GM12875 (cell line): ENCODE measurements around the gene HIP1.

Experiments used
- H3K4me3 ChIP-seq: one replicate; pipeline ENCODE4 v1.5.1; 2011; ENCODE audit warnings: low read depth, low read length, control low read depth
- TF ChIP-seq, protein P1 (sequence below): IDR thresholded peaks from 2 replicates; pipeline ENCODE4 v1.5.1; 2011; ENCODE audit warnings: low read depth, mild to moderate bottlenecking, control low read depth, inconsistent platforms, low read length, moderate library complexity, borderline replicate concordance; ENCODE audit not compliant: insufficient read depth

Gene HIP1

DNA sequence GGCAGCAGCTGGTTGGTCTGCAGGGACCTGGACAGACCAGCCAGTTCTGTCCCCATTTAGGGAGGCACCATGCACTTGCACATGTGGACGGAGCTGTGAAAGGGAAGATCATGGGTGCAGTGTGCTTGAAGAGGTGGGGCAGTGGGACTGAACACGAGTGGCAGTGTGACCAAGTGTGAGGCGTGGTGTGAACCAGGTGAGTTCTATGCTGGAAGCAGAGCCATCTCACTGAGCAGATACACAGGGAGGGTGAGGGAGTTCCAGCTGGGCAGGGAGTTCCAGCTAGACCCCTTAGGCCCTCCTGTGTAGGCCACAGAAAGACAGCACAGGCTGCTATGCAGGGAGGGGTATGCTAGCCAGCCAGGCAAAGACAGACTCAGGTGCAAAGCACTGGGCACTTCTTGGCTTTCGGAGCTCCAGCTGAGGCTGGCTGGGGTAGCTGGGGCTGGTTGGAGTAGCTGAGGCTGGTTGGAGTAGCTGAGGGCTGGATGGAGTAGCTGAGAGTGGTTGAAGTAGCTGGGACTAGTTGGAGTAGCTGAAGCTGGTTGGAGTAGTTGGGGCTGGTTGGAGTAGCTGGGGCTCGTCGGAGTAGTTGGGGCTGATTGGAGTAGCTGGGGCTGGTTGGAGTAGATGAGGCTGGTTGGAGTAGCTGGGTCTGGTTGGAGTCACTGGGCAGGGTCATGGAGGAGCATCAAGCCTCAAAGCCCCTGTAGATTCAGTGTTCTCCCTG, 90.9 kb downstream of the HIP1 start:
- TF ChIP-seq, protein P1, sequence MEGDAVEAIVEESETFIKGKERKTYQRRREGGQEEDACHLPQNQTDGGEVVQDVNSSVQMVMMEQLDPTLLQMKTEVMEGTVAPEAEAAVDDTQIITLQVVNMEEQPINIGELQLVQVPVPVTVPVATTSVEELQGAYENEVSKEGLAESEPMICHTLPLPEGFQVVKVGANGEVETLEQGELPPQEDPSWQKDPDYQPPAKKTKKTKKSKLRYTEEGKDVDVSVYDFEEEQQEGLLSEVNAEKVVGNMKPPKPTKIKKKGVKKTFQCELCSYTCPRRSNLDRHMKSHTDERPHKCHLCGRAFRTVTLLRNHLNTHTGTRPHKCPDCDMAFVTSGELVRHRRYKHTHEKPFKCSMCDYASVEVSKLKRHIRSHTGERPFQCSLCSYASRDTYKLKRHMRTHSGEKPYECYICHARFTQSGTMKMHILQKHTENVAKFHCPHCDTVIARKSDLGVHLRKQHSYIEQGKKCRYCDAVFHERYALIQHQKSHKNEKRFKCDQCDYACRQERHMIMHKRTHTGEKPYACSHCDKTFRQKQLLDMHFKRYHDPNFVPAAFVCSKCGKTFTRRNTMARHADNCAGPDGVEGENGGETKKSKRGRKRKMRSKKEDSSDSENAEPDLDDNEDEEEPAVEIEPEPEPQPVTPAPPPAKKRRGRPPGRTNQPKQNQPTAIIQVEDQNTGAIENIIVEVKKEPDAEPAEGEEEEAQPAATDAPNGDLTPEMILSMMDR = no peak
- H3K4me3 ChIP-seq = no peak overlapping the region

- TF ChIP-seq, protein P1 = no peak
- no peak overlapping the region for H3K4me3 ChIP-seq
Measured at GRCh38 chr7:75646571-75647102, 92.1 kb downstream of the HIP1 start.

- H3K4me3 ChIP-seq = no peak overlapping the region
- TF ChIP-seq, protein P1 = no peak
Measured at GRCh38 chr7:75645570-75645969, 93.2 kb downstream of the HIP1 start.

DNA sequence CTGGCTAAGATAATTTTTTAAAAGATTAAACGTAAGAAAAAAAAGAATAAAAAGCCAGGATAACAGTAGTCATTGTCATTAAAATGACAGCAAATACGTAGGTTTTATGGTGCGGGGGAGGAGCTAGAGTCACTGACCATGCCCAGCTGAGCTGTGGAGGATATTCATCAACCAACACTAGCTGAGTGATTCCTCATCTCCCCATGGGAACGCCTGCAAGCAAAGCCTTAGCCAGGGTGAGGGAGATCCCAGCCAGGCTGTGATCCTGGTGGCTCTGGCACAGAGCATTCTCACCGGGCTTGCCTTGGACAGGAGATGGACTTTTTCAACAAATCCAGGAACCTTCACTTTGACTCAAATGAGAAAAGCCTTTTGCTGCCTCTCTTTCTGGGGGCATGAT, 94.2 kb downstream of the HIP1 start:
- TF ChIP-seq, protein P1 = no peak
- no peak overlapping the region for H3K4me3 ChIP-seq

- H3K4me3 ChIP-seq = no peak overlapping the region
- TF ChIP-seq, protein P1 = peak; percentile 93
Measured at GRCh38 chr7:75642810-75643486, 95.8 kb downstream of the HIP1 start.

- H3K4me3 ChIP-seq = no peak overlapping the region
- TF ChIP-seq, protein P1 = no peak
Measured at GRCh38 chr7:75640201-75640600, 98.5 kb downstream of the HIP1 start.

DNA sequence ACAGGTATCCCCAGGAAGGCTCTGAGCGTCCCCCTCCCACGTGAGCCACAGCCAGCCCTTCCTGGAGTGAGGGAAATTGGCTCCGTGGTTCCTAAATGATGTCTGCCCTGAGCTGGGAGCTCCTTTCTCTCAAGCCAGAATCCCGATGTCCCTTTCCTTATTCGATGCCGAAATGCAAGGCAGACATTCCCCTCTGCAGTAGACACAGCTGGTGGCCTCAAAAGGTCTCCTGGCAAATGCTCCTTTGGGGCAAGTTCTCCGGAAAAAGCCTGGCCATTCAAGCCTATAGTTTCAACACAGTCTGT, 98.9 kb downstream of the HIP1 start:
- TF ChIP-seq, protein P1 = no peak
- peak overlapping the region; percentile 73 for H3K4me3 ChIP-seq
